Kidney (tissue), 11 donors: ENCODE data around the gene TRIM74. TPM values are rescaled to one million over a fixed set of nuclear protein-coding genes. Genes with fewer than 3 reads are reported as not detected.
"Not testable (repeated sequence)": the region's sequence is repeated elsewhere in the genome, so short reads cannot be mapped to it uniquely, and the experiment has no call there.

Experiments used
- DNase-seq, 5 donors: peaks; one replicate each; pipeline ENCODE4 v3.0.0-alpha.2; 2013 to 2020
- FAIRE-seq: peaks from 2 replicates; lab custom pipeline; 2012; peaks lifted over from hg19 to GRCh38; lab: Jason Lieb, UNC
- H3K27ac ChIP-seq, 2 donors: one replicate each; pipeline ENCODE4 v1.7.0; 2013; ENCODE audit warnings: low read depth in 2 of 2, low read length in 2 of 2, inconsistent platforms in 1 of 2
- H3K27me3 ChIP-seq: one replicate; pipeline ENCODE4 v1.7.1; 2013; ENCODE audit warnings: low read length, inconsistent platforms; ENCODE audit not compliant: control insufficient read depth, insufficient read depth
- H3K36me3 ChIP-seq, 3 donors: one replicate each; pipeline versions ENCODE4 v1.7.0 to v1.7.1; 2013; ENCODE audit warnings: low read length in 3 of 3, control low read depth in 1 of 3, inconsistent platforms in 1 of 3; ENCODE audit not compliant: insufficient read depth in 3 of 3, control insufficient read depth in 2 of 3
- H3K4me1 ChIP-seq, 3 donors: one replicate each; pipeline versions ENCODE4 v1.7.0 to v1.7.1; 2013; ENCODE audit warnings: low read length in 3 of 3, inconsistent platforms in 1 of 3, low read depth in 1 of 3; ENCODE audit not compliant: control insufficient read depth in 2 of 3, insufficient read depth in 2 of 3
- H3K4me3 ChIP-seq, 3 donors: one replicate each; pipeline versions ENCODE4 v1.7.0 to v1.8.1; 2013; ENCODE audit warnings: low read length in 3 of 3, control low read depth in 1 of 3, inconsistent platforms in 1 of 3
- H3K9ac ChIP-seq, 3 donors: one replicate each; pipeline versions ENCODE4 v1.7.0 to v1.7.1; 2013; ENCODE audit warnings: low read length in 3 of 3, control low read depth in 1 of 3, inconsistent platforms in 1 of 3
- H3K9me3 ChIP-seq, 3 donors: one replicate each; pipeline versions ENCODE4 v1.7.0 to v1.7.1; 2013; ENCODE audit warnings: low read length in 3 of 3, control low read depth in 1 of 3, inconsistent platforms in 1 of 3; ENCODE audit not compliant: control insufficient read depth in 2 of 3, insufficient read depth in 1 of 3
- intact Hi-C: fragments of 100-400 bp; cut with DNase I; formaldehyde crosslinking; loops from one replicate; pipeline ENCODE4 v1.11.1; 2022
- polyA plus RNA-seq: library from polyadenylated mRNA; stranded (reverse); fragments of 350-450 nt; fragmentation: Illumina TruSeq; extraction: RNeasy Lipid Tissue Mini Kit (QIAGEN cat#74804); gene quantifications from one replicate; pipeline ENCODE4 v1.2.3, GENCODE V29; 2014; ENCODE audit warnings: low read depth, low replicate concordance; ENCODE audit not compliant: insufficient read depth
- total RNA-seq: library from RNA; stranded (reverse); fragmentation: NEBNext Ultra II Directional; extraction: Animal tissue kit (Norgen Biotek cat#: 25700); gene quantifications from one replicate; pipeline ENCODE4 v1.2.1, GENCODE V29; 2021
- donor health status: control.
- donor health status: control.
- donor health status: DM: yes; HTN: yes; CAD: no.
- donor health status: Normal renal cell carcinoma (clear cell type).

TRIM74 gene
- total and polyA plus RNA-seq, 2 donors from 2014 or later: 1.3 TPM; not detected in 1

GRCh38 chr7:72990146-72990913 is 21.1 kb upstream of the TRIM74 start:
- H3K36me3 ChIP-seq, intact Hi-C loops, H3K9me3 ChIP-seq, FAIRE-seq, H3K27me3 ChIP-seq, H3K9ac ChIP-seq, H3K4me1 ChIP-seq, H3K27ac ChIP-seq, H3K4me3 ChIP-seq: not testable (repeated sequence)
- DNase-seq: peak in 1 of 5 donors; percentile 60

DNA sequence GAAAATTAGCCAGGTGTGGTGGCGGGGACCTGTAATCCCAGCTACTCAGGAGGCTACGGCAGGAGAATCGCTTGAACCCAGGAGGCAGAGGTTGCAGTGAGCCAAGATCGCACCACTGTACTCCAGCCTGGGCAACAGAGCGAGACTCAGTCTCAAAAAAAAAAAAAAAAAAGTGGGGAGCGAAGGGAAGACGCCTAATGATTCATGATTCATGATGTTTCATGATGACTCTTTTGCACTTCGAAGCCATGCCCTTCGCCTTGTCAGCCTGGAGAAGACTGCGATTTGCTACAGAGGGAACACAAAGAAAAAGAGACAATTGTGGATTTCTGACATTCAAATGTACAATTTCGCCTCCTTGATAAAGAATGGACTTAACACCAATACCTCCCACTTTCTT is 12.8 kb upstream of the TRIM74 start:
- H3K4me3 ChIP-seq, H3K9me3 ChIP-seq, H3K36me3 ChIP-seq, H3K9ac ChIP-seq, H3K27ac ChIP-seq, intact Hi-C loops, H3K27me3 ChIP-seq, DNase-seq, FAIRE-seq, H3K4me1 ChIP-seq: not testable (repeated sequence)

- H3K9ac ChIP-seq, H3K9me3 ChIP-seq, intact Hi-C loops, H3K36me3 ChIP-seq, H3K27me3 ChIP-seq, H3K4me1 ChIP-seq, FAIRE-seq, H3K4me3 ChIP-seq, H3K27ac ChIP-seq: not testable (repeated sequence)
- peak in 1 of 5 donors; percentile 26 for DNase-seq
These were observed 11.1 kb upstream of the TRIM74 start for GRCh38 chr7:72980382-72980781.

DNA sequence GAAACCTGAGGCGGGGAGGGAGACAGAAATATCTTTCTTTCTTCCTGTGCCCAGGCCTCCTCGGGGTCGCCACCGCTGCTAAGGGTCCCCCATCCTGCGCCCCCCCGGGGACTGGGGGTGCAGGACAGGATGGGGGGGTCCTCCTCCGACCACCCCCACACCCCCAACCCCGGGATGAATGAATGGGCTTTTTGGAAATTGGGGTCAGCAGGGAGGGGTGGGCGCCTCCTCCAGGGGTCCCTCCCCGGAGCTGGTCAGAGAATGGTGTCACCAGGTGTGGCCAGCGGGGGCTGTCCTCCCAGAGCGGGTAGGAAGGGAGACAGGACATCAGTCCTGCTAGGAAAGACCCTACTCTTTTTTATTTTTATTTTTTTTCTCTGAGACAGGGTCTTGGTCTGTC is 7.2 kb upstream of the TRIM74 start:
- H3K4me1 ChIP-seq, H3K36me3 ChIP-seq, H3K9me3 ChIP-seq, intact Hi-C loops, H3K9ac ChIP-seq, H3K27ac ChIP-seq, H3K4me3 ChIP-seq, FAIRE-seq, H3K27me3 ChIP-seq: not testable (repeated sequence)
- peak in 1 of 5 donors; percentile 52 for DNase-seq

DNA sequence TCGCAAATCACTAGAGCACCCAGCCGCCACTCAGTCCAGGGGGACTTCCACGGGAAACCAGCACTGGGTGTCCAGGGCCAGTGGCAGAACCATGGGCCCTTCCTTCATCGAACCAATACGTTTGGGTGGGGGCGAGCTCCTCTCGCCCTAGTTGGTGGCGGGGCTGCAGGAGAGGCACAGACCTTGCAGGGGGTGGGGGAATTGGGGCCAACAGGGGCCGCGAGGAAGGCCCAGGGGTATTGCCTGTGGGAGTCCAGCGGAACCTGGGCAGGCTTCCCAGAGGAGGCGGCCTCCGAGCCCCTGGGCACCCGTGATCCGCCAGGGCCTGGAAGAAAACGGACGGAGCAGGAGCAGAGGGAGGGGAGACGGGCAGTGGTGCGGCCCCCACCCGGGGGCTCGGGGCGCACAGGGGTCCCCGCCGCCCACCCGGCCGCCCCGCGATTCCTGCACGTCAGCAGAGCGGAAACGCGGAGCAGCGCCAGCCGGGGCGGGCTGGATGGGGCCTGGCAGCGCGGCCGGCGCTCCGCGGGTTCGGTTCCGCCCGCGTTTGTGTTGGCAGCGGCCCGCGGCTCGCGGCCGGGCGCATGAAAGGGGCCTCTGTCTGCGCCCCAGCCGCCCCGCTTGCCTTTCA is 6.5 kb upstream of the TRIM74 start:
- H3K36me3 ChIP-seq, H3K9me3 ChIP-seq, intact Hi-C loops, H3K4me3 ChIP-seq, H3K9ac ChIP-seq, H3K27me3 ChIP-seq, H3K27ac ChIP-seq, FAIRE-seq, H3K4me1 ChIP-seq: not testable (repeated sequence)
- peak in 1 of 5 donors; percentile 74 for DNase-seq

DNA sequence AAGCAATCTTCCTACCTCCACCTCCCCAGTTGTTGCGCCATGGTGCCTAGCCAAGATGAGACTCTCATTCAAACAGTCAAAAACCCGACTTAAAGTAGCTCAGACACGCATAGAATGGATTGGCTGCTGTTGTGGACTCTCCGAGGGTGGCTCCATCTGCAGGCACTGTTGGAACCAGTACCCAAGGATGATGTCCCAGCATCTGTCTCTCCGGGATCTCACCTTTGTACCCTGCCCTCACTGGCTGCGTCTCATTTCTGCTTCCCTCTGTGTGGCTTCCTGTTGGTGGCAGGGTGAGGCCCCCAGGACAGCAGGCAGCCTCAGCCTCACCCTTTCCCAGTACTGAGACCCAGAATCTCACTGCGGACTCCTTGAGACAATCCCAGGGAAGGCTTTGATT is 5.5 kb upstream of the TRIM74 start:
- H3K9me3 ChIP-seq, H3K27ac ChIP-seq, H3K27me3 ChIP-seq, H3K36me3 ChIP-seq, intact Hi-C loops, FAIRE-seq, H3K9ac ChIP-seq, DNase-seq, H3K4me1 ChIP-seq, H3K4me3 ChIP-seq: not testable (repeated sequence)

DNA sequence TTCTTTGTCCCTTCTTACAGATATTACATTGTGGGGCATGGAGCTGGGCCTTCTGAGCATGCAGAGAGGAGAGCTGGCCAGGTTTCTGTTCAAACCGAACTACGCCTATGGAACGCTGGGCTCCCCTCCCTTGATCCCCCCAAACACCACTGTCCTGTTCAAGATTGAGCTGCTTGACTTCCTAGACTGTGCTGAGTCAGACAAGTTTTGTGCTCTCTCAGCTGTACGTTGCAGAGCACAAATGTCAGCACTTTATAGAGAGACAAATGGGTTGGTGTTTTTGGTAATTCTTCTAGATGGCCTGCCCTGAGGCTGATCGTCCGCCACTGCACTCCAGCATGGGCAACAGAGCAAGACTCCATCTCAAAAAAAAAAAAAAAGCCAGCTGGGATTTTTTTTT is 2.2 kb upstream of the TRIM74 start:
- FAIRE-seq, H3K36me3 ChIP-seq, H3K4me3 ChIP-seq, DNase-seq, H3K4me1 ChIP-seq, H3K9me3 ChIP-seq, H3K27ac ChIP-seq, H3K9ac ChIP-seq, intact Hi-C loops, H3K27me3 ChIP-seq: not testable (repeated sequence)

- H3K27ac ChIP-seq, H3K9me3 ChIP-seq, H3K4me3 ChIP-seq, H3K9ac ChIP-seq, FAIRE-seq, H3K36me3 ChIP-seq, intact Hi-C loops, H3K4me1 ChIP-seq, H3K27me3 ChIP-seq: not testable (repeated sequence)
- DNase-seq: peak in 1 of 5 donors; percentile 25
These were observed 422 bp upstream of the TRIM74 start for GRCh38 chr7:72969688-72970087.
